SU-DHL-6 (cell line): Measurements from ENCODE around the gene SOCS6.

Experiments
- EZH2phosphoT487 ChIP-seq: fragments of 200-600 bp; sonication (generic), shearing (Covaris generic); conservative IDR thresholded peaks from 2 replicates; pipeline ENCODE4 v1.6.1; 2018; ENCODE audit warnings: mild to moderate bottlenecking, antibody characterized with exemption, low read length, moderate library complexity, mixed read lengths
- TF ChIP-seq, protein P1 (sequence below): fragments of 200-600 bp; sonication (generic); IDR thresholded peaks from one replicate; pipeline ENCODE4 v1.5.1; 2017; ENCODE audit warnings: antibody characterized with exemption, mild to moderate bottlenecking, low read length, moderate library complexity; ENCODE audit not compliant: insufficient read depth, poor library complexity, severe bottlenecking

GRCh38 chr18:70339915-70340314, 51.1 kb downstream of the SOCS6 start:
- TF ChIP-seq, protein P1, sequence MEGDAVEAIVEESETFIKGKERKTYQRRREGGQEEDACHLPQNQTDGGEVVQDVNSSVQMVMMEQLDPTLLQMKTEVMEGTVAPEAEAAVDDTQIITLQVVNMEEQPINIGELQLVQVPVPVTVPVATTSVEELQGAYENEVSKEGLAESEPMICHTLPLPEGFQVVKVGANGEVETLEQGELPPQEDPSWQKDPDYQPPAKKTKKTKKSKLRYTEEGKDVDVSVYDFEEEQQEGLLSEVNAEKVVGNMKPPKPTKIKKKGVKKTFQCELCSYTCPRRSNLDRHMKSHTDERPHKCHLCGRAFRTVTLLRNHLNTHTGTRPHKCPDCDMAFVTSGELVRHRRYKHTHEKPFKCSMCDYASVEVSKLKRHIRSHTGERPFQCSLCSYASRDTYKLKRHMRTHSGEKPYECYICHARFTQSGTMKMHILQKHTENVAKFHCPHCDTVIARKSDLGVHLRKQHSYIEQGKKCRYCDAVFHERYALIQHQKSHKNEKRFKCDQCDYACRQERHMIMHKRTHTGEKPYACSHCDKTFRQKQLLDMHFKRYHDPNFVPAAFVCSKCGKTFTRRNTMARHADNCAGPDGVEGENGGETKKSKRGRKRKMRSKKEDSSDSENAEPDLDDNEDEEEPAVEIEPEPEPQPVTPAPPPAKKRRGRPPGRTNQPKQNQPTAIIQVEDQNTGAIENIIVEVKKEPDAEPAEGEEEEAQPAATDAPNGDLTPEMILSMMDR: no peak
- no peak for TF ChIP-seq EZH2phosphoT487
